ENCODE results near the gene SEMA7A.
"Not testable (repeated sequence)": the region's sequence is repeated elsewhere in the genome, so short reads cannot be mapped to it uniquely, and the experiment has no call there.

SEMA7A gene

GRCh38 chr15:74364936-74365597, 68.7 kb downstream of the SEMA7A start:
- H3K4me3 ChIP-seq (ENCODE audit: low read depth, low read length, poor library complexity, severe bottlenecking): no peak overlapping the region
- H2AFZ ChIP-seq (ENCODE audit: low read length): no peak overlapping the region
- no peak overlapping the region for H3K4me2 ChIP-seq (ENCODE audit: low read length)

GRCh38 chr15:74362482-74362881, 71.3 kb downstream of the SEMA7A start:
- Histone ChIP-seq H3K36me3 (ENCODE audit: insufficient read depth, low read length) (no peaks in the 10 kb centered on the region), H3K27me3 (ENCODE audit: insufficient read depth, low read length) (peaks cover under 1% of the 10 kb centered on the region; the same call in 1 of the 2 replicates), H3K9me3 (ENCODE audit: low read length) (no peaks in the 10 kb centered on the region), H3K9ac (ENCODE audit: low read length) (no peak overlapping the region), H3K27ac (ENCODE audit: low read depth, low read length, poor library complexity, severe bottlenecking) (no peak overlapping the region), H3K9me2 (ENCODE audit: low read depth, low read length) (no peaks in the 10 kb centered on the region), H4K20me1 (ENCODE audit: insufficient read depth, low read length) (no peaks in the 10 kb centered on the region), H2AFZ (ENCODE audit: low read length) (no peak overlapping the region), H3K4me1 (ENCODE audit: insufficient read depth, low read length, severe bottlenecking) (no peaks in the 10 kb centered on the region), H3F3A (ENCODE audit: insufficient read depth, low read length) (no peaks in the 10 kb centered on the region), H3K79me2 (ENCODE audit: insufficient read depth, low read length) (no peaks in the 10 kb centered on the region), H3K4me3 (ENCODE audit: low read depth, low read length, poor library complexity, severe bottlenecking) (no peak overlapping the region), H3K4me2 (ENCODE audit: low read length) (no peak overlapping the region)
- TF ChIP-seq CTCF (IDR thresholded peaks at IDR 0.05; ENCODE audit: low read length) (no peak), EZH2 (IDR thresholded peaks at IDR 0.05; ENCODE audit: borderline replicate concordance, low read length) (no peak)

More at GRCh38 chr15:74364936-74365597, 68.7 kb downstream of the SEMA7A start:
- H3K9me3 ChIP-seq (ENCODE audit: low read length): no peaks in the 10 kb centered on the region
- H3K27me3 ChIP-seq (ENCODE audit: insufficient read depth, low read length): peaks cover 4% of the 10 kb centered on the region; the same call in 1 of the 2 replicates
- no peaks in the 10 kb centered on the region for H3K4me1 ChIP-seq (ENCODE audit: insufficient read depth, low read length, severe bottlenecking)
- no peak overlapping the region for H3K9ac ChIP-seq (ENCODE audit: low read length)
- H3K79me2 ChIP-seq (ENCODE audit: insufficient read depth, low read length): no peaks in the 10 kb centered on the region
- no peak overlapping the region for H3K27ac ChIP-seq (ENCODE audit: low read depth, low read length, poor library complexity, severe bottlenecking)
- TF ChIP-seq CTCF (IDR thresholded peaks at IDR 0.05; ENCODE audit: low read length) (no peak), EZH2 (IDR thresholded peaks at IDR 0.05; ENCODE audit: borderline replicate concordance, low read length) (no peak)
- H3K36me3 ChIP-seq (ENCODE audit: insufficient read depth, low read length): no peaks in the 10 kb centered on the region
- no peaks in the 10 kb centered on the region for H4K20me1 ChIP-seq (ENCODE audit: insufficient read depth, low read length)
- no peaks in the 10 kb centered on the region for H3K9me2 ChIP-seq (ENCODE audit: low read depth, low read length)
- no peaks in the 10 kb centered on the region for H3F3A ChIP-seq (ENCODE audit: insufficient read depth, low read length)

- not testable (repeated sequence) for H3K36me3 ChIP-seq (ENCODE audit: insufficient read depth, low read length); H3K4me3 ChIP-seq (ENCODE audit: low read depth, low read length, poor library complexity, severe bottlenecking); H4K20me1 ChIP-seq (ENCODE audit: insufficient read depth, low read length); H3K9me3 ChIP-seq (ENCODE audit: low read length); H3K4me1 ChIP-seq (ENCODE audit: insufficient read depth, low read length, severe bottlenecking); H2AFZ ChIP-seq (ENCODE audit: low read length); H3K9me2 ChIP-seq (ENCODE audit: low read depth, low read length); H3K9ac ChIP-seq (ENCODE audit: low read length); H3F3A ChIP-seq (ENCODE audit: insufficient read depth, low read length); H3K79me2 ChIP-seq (ENCODE audit: insufficient read depth, low read length); H3K4me2 ChIP-seq (ENCODE audit: low read length); H3K27me3 ChIP-seq (ENCODE audit: insufficient read depth, low read length); H3K27ac ChIP-seq (ENCODE audit: low read depth, low read length, poor library complexity, severe bottlenecking)
Measured at GRCh38 chr15:74360855-74361254, 72.9 kb downstream of the SEMA7A start.

- not testable (repeated sequence) for H2AFZ ChIP-seq (ENCODE audit: low read length); H3K36me3 ChIP-seq (ENCODE audit: insufficient read depth, low read length); H3K9ac ChIP-seq (ENCODE audit: low read length); H3K4me3 ChIP-seq (ENCODE audit: low read depth, low read length, poor library complexity, severe bottlenecking); H4K20me1 ChIP-seq (ENCODE audit: insufficient read depth, low read length); H3F3A ChIP-seq (ENCODE audit: insufficient read depth, low read length); H3K9me3 ChIP-seq (ENCODE audit: low read length); H3K4me2 ChIP-seq (ENCODE audit: low read length); H3K79me2 ChIP-seq (ENCODE audit: insufficient read depth, low read length); H3K9me2 ChIP-seq (ENCODE audit: low read depth, low read length); H3K27ac ChIP-seq (ENCODE audit: low read depth, low read length, poor library complexity, severe bottlenecking); H3K4me1 ChIP-seq (ENCODE audit: insufficient read depth, low read length, severe bottlenecking); H3K27me3 ChIP-seq (ENCODE audit: insufficient read depth, low read length)
Measured at GRCh38 chr15:74359376-74359775, 74.4 kb downstream of the SEMA7A start.
